CD4-positive, alpha-beta T cell treated with Interleukin-15 for 1 hour (primary cell): ENCODE results near the gene CLIC4.
"Not testable (repeated sequence)": the region's sequence is repeated elsewhere in the genome, so short reads cannot be mapped to it uniquely, and the experiment has no call there.

Experiments used
- DNase-seq: peaks from one replicate; pipeline ENCODE4 v3.0.0-alpha.2; 2020

Gene CLIC4

GRCh38 chr1:24775916-24776315 is 30.7 kb downstream of the CLIC4 start:
- no peak for DNase-seq

- no peak for DNase-seq
These were observed 31.6 kb downstream of the CLIC4 start for GRCh38 chr1:24776821-24777220.

- no peak for DNase-seq
These were observed 32.9 kb downstream of the CLIC4 start for GRCh38 chr1:24778141-24778540.

DNA sequence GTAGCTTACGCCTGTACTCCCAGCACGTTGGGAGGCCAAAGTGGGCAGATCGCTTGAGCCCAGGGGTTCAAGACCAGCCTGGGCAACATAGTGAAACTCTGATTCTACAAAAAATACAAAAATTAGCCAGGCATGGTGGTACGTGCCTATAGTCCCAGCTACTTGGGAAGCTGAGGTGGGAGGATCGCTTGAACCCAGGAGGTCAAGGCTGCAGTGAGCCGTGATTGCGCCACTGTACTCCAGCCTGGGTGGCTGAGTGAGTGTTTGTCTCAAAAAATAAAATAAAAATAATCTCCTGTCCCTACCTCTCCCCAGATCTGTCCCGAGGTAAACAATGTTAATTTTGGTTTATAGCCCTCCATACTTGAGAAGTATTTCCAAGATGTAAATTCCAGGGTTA is 34.0 kb downstream of the CLIC4 start:
- DNase-seq, result not testable (repeated sequence)

DNA sequence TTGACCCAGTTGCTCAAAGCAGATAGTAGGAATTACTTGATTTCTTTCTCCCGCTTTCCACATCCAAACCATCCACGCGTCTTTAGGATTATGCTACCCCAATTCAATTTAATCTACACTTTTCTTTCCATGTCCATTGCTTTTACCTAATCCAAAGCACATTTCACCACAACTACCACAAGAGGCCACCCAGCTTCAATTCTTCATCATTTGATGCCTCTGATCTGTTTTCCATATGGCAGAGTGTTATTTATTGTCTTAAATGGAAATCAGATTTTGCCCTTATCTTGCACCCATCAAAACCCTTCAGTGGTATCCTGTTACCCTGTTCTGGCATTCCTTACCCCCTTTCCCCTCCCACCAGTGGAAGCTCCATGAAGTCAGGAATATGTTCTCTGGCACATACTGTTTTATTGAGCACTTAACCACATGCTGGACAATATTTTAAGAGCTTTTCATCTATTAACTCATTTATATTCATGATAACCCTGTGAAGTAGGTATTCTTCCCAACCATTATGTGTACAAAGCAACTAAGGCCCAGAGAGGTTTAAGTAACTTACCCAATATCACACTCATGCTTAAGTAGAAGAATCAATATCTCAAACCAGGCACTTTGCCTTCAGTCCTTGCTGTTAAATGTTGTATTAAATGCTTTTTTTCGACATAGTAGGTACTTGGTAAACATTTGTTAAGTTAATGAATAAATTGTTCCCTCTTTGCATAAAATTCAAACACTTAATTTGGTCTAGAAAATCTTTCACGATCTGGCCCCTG is 34.6 kb downstream of the CLIC4 start:
- DNase-seq, result no peak

DNA sequence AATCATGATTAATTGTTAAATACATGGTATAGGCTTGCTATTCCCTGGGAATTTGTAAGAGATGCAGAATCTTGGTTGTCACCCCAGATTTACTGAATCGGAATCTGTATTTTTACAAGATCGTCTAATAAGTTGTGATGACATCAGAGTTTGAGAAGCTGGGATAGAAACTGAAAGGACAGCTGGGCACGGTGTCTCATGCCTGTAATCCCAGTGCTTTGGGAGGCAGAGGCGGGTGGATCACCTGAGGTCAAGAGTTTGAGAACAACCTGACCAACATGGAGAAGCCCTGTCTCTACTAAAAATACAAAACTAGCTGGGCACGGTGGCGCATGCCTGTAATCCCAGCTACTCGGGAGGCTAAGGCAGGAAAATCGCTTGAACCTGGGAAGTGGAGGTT is 35.4 kb downstream of the CLIC4 start:
- DNase-seq, result not testable (repeated sequence)

DNA sequence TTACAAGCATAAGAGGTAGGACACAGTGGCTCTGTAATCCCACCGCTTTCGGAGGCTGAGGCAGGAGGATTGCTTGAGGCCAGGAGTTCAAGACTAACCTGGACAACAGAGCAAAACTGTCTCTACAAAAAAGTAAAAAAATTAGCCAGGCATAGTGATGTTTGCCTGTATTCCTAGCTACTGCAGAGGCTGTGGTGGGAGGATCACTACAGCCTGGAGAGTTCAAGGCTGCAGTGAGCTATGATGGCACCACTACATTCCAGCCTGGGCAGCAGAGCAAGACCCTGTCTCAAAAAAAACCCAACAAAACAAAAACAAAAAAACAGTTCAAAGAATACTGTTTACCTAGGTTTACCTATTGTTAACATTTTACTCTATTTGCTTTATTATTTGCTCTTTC is 37.4 kb downstream of the CLIC4 start:
- no peak for DNase-seq

- no peak for DNase-seq
These were observed 38.5 kb downstream of the CLIC4 start for GRCh38 chr1:24783713-24784112.

- DNase-seq, result no peak
These were observed 40.9 kb downstream of the CLIC4 start for GRCh38 chr1:24786191-24786590.

DNA sequence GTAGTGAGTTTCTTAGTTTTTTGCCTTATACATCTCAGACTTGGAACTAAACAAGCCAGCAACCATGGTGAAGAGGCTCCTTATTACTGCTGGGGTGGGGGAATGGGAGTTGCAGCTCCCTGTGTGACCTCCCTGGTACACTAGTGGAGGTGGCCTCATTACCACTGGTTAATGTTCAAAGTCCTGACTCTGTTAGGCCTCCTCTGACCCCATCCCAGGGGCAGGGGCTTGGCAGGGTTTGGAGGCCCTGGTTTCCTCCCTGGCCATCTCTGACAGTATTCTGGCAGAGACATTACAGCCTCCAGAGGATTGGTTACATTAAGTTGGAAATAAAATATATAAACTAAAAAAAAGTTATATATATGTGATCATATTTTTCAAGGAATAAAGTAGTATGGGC is 45.2 kb downstream of the CLIC4 start:
- DNase-seq, result no peak

- no peak for DNase-seq
These were observed 48.3 kb downstream of the CLIC4 start for GRCh38 chr1:24793447-24794129.

DNA sequence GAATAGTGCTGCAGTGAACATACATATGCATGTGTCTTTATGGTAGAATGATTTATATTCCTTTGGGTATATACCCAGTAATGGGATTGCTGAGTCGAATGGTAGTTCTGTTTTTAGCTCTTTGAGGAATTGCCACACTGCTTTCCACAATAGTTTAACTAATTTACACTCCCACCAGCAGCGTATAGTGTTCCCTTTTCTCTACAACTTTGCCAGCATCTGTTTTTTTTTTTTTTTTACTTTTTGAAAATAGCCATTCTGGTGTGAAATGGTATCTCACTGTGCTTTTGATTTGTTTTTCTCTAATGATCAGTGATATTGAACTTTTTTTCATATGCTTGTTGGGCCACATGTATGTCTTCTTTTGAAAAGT is 48.9 kb downstream of the CLIC4 start:
- DNase-seq, result not testable (repeated sequence)

DNA sequence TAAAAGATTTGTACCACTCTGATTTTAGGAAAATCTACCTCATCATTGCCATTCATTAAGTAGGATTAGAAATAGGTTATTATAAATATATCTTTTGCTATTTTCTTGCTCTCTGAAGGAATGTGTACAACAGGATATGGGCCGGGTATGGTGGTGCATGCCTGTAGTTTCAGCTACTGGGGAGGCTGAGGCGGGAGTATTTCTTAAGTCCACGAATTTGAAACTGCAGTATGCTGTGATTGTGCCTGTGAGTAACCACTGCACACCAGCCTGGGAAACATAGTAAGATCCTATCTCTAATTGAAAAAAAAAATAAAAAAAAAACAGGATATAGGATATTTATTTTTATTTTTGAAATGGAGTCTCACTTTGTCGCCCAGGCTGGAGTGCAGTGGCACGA is 50.0 kb downstream of the CLIC4 start:
- DNase-seq, result no peak

GRCh38 chr1:24796524-24796923 is 51.3 kb downstream of the CLIC4 start:
- no peak for DNase-seq

DNA sequence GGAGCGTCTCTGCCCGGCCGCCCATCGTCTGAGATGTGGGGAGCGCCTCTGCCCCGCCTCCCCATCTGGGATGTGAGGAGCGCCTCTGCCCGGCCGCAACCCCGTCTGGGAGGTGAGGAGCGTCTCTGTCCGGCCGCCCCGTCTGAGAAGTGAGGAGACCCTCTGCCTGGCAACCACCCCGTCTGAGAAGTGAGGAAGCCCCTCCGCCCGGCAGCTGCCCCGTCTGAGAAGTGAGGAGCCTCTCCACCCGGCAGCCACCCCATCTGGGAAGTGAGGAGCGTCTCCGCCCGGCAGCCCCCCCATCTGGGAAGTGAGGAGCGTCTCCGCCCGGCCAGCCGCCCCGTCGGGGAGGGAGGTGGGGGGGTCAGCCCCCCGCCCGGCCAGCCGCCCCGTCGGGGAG is 54.0 kb downstream of the CLIC4 start:
- DNase-seq, result not testable (repeated sequence)

DNA sequence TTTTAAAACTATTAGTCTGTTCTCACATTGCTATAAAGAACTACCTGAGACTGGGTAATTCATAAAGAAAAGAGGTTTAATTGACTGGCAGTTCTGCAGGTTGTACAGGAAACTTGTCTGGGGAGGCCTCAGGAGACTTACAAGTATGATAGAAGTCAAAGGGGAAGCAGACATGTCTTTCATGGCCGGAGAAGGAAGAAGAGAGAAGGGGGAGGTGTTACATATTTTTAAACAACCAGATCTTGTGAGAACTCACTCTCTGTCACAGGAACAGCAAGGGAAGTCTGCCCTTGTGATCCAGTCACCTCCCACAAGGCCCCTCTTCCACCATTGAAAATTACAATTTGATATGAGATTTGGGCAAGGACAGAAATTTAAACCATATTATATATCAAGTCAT is 55.9 kb downstream of the CLIC4 start:
- no peak for DNase-seq

- DNase-seq, result no peak
These were observed 58.0 kb downstream of the CLIC4 start for GRCh38 chr1:24803220-24803619.

DNA sequence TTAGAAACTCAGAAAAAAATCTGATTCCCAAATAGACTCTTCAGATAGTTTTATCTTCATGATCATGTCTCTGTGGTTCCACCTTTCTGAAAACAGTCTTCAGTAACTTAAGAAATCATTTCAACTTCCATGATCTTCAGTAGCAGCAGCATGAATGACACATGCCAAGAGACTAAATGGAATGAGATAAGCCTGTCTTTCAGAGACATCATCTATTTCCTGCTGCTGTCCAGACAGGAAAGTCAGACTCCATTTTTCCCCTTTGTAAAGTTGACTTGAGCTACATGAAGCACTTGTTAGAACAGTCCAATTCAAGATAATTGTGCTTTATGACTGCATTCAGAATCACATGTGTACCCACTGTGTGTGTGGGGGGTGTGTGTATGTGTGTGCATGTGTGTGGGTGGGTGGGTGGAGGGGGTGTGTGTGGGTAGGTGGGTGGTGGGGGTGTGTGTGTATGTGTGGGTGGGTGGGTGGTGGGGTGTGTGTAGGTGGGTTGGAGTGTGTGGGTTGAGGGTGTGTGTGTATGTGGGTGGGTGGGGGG is 58.8 kb downstream of the CLIC4 start:
- no peak for DNase-seq

DNA sequence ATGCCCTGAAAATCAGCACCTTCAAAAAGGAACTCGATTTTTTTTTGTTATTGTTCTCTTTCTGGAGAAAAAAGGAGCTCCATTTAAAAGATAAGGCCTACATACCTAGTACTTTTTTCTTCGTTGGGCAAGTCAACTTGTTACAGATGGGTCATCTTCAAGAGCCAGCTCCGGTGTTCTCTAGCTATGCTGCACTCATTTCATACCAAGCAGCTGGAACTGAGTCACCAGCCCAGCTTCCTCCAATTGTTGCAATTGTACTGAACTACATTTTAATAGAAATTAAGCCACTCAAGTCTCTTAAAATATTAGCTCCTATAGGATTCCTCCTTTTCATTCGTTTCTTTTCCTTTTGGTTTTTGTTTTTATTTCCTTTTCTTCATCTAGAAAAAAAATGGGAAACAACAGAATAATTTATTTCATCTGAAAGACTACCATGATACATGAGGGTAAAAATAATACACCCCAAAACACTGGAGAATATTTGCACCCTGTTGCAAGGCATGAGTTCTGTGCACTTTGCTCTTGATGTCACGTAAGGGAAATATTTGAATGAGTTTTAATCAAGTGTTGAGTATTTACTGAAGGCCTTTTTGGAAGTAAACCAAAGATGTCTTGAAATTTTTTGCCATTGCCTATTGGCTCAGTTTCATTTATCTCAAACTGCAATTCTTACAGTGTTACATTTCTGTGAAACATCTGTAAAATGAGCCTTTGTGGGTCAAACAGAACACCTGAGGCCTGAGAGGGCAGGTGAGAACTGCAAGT is 60.5 kb downstream of the CLIC4 start:
- DNase-seq, result no peak

GRCh38 chr1:24806588-24806987 is 61.3 kb downstream of the CLIC4 start:
- no peak for DNase-seq

- DNase-seq, result not testable (repeated sequence)
These were observed 66.2 kb downstream of the CLIC4 start for GRCh38 chr1:24811494-24811893.

DNA sequence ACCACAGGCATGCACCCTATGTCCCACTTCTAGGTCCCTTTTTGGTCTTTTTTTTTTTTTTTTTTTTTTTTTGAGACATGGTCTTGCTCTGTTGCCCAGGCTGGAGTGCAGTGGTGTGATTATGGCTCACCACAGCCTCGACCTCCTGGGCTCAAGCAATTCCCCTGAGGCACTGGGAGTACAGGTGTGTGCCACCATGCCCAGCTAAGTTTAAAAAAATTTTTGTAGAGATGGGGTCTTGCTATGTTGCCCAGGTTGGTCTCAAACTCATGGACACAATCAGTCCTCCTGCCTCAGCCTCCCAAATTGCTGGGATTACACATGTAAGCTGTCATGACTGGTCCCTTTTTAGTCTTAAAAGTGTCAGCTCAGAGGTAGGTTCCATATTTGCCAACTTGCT is 75.0 kb downstream of the CLIC4 start:
- DNase-seq, result not testable (repeated sequence)

- DNase-seq, result no peak
These were observed 77.6 kb downstream of the CLIC4 start for GRCh38 chr1:24822887-24823286.

DNA sequence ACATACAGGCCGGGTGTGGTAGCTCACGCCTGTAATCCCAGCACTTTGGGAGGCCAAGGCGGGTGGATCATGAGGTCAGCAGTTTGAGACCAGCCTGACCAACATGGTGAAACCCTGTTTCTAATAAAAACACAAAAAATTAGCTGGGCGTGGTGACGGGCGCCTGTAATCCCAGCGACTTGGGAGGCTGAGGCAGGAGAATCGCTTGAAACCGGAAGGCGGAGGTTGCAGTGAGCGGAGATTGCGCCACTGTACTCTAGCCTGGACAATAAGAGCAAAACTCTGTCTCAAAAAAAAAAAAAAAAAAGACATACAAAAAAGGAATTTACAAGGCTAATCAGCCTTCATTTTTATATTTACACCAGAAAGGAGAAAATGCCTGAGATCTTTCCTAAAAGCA is 78.2 kb downstream of the CLIC4 start:
- DNase-seq, result not testable (repeated sequence)
